GM13976 (cell line): ENCODE measurements around the gene NHLRC2.
"Not testable (repeated sequence)": the region's sequence is repeated elsewhere in the genome, so short reads cannot be mapped to it uniquely, and the experiment has no call there.

Experiments
- DNase-seq: peaks from one replicate; pipeline ENCODE4 v3.0.0; 2012; ENCODE audit warnings: low spot score
- in situ Hi-C: fragments of 300-500 bp; cut with MboI; formaldehyde crosslinking; loops from one replicate; pipeline ENCODE4 v1.12.0; 2022; ENCODE audit warnings: low sequenced_read_pairs, mixed read lengths, inconsistent platforms; ENCODE audit not compliant: unreplicated experiment
- TF ChIP-seq, protein P1 (sequence below): IDR thresholded peaks from 2 replicates; pipeline ENCODE4 v1.5.1; 2012; ENCODE audit warnings: borderline replicate concordance, mild to moderate bottlenecking; ENCODE audit not compliant: insufficient read depth; ENCODE audit errors: extremely low read depth, missing control alignments, control extremely low read depth

The NHLRC2 gene, protein sequence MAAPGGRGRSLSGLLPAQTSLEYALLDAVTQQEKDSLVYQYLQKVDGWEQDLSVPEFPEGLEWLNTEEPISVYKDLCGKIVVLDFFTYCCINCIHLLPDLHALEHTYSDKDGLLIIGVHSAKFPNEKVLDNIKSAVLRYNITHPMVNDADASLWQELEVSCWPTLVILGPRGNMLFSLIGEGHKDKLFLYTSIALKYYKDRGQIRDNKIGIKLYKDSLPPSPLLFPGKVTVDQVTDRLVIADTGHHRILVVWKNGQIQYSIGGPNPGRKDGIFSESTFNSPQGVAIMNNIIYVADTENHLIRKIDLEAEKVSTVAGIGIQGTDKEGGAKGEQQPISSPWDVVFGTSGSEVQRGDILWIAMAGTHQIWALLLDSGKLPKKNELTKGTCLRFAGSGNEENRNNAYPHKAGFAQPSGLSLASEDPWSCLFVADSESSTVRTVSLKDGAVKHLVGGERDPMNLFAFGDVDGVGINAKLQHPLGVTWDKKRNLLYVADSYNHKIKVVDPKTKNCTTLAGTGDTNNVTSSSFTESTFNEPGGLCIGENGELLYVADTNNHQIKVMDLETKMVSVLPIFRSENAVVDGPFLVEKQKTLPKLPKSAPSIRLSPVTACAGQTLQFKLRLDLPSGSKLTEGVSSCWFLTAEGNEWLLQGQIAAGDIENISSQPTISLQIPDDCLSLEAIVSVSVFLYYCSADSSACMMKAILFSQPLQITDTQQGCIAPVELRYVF

DNA sequence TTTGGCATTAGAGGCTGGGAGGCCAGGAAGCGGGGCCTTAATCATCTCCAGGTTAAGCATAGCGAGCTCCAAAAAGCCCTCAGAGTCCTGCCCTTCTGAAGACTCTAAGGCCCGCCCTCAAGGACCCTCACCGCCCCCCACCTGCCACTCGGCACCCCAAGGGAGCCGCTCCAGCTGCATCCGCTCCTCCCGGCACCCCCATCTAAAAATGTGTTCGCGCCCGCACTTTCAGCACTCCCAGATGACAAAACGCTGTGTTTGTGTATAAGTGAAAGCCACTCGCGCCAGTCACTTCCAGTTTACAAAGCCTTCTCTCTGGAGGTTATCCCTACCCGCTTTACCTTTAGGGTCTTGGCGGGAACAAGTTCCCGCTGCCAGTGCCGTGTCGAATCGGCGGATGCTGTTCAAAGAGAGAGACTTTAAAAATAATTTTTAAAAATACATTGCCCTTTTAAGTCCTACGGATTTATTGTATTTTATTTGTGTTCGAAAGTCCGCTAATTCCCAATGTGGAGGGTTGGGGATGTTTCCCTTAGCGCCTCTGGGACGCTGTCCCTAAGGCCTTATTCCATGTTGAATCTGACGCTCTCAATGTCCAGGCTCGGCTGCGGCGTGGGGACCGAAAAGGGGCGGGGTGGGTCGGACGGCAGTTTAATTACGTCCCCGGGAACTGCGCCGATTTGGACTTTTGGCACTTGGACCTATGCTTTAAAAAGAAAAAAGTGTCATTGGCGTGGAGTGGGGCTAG is at the start of gene NHLRC2, which contains the start of gene DCLRE1A:
NHLRC2 (plus strand) TSS at position 649 of the 748 bp plus-strand sequence. CDS start 212 bp downstream, outside the sequence.
DCLRE1A (minus strand) TSS at position 70 of the 748 bp plus-strand sequence. CDS start 900 bp downstream, outside the sequence.
- in situ Hi-C loops: no loop called here
- peak; percentile 71 for DNase-seq
- TF ChIP-seq, protein P1, sequence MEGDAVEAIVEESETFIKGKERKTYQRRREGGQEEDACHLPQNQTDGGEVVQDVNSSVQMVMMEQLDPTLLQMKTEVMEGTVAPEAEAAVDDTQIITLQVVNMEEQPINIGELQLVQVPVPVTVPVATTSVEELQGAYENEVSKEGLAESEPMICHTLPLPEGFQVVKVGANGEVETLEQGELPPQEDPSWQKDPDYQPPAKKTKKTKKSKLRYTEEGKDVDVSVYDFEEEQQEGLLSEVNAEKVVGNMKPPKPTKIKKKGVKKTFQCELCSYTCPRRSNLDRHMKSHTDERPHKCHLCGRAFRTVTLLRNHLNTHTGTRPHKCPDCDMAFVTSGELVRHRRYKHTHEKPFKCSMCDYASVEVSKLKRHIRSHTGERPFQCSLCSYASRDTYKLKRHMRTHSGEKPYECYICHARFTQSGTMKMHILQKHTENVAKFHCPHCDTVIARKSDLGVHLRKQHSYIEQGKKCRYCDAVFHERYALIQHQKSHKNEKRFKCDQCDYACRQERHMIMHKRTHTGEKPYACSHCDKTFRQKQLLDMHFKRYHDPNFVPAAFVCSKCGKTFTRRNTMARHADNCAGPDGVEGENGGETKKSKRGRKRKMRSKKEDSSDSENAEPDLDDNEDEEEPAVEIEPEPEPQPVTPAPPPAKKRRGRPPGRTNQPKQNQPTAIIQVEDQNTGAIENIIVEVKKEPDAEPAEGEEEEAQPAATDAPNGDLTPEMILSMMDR: no peak

DNA sequence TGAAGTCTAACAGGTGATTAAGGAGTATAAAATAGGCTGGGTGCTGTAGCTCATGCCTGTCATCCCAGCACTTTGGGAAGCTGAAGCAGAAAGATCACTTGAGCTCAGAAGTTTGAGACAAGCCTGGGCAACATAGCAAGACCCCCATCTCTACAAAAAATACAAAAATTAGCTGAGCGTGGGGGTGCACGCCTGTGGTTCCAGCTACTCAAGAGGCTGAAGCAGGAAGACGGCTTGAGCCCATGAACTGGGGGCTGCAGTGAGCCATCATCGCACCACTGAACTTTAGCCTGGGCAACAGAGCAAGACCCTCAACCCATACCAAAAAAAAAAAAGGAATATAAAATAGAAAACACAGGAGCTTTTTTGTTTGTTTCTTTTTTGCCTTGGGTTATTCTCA is 48.0 kb upstream of the NHLRC2 start:
- in situ Hi-C loops: no loop called here

DNA sequence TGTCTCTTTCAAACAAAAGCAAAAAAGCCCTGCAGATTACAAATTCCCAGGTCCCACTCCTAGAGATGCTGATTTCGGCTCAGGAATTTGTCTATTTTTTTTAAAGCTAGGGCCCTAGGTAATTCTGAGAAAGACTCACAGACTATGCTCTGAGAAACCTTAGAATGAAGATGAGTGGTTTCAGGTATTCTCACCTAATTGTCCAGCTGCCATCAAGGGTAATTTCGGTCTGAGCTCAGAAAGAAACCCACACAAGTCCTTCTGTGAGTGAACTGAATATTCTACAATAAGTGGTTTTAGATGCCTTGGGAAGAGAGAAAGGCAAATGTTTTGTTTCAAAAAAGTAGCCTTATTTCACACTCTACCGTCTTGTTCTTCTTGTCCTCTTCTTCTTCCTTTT is 46.3 kb upstream of the NHLRC2 start:
- TF ChIP-seq, protein P1: no peak
- in situ Hi-C loops: no loop called here
- DNase-seq: no peak

More for the DNA sequence above, 48.0 kb upstream of the NHLRC2 start:
- TF ChIP-seq, protein P1: no peak
- no peak for DNase-seq

DNA sequence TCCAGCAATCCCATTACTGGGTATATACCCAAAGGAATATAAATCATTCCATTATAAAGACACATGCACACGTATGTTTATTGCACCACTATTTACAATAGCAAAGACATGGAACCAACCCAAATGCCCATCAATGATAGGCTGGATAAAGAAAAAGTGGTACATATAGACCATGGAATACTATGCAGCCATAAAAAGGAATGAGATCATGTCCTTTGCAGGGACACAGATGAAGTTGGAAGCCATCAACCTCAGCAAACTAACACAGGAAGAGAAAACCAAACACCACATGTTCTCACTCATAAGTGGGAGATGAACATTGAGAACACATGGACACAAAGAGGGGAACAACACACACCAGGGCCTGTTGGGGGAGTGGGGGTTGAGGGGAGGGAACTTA is 39.8 kb upstream of the NHLRC2 start:
- in situ Hi-C loops, DNase-seq: not testable (repeated sequence)

DNA sequence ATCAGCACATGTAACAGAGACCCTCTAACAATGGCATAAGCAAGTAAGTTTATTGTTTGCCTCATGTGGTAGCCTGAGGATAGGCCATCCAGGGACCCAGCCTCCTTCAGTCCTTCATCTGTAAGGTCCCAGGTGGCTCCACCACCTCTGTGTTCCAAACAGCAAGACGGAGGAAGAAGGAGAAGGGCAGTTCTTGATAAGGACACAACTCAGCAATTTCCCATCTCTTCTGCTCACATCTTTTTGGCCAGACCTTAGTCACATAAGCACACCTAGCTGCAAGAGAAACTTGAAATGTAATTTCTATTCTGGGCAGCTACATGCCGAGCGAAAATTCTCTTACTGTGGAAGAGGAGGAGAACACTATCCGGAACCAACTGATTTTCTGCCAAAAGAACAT is 34.5 kb upstream of the NHLRC2 start:
- DNase-seq: no peak
- in situ Hi-C loops: no loop called here
- TF ChIP-seq, protein P1: no peak

DNA sequence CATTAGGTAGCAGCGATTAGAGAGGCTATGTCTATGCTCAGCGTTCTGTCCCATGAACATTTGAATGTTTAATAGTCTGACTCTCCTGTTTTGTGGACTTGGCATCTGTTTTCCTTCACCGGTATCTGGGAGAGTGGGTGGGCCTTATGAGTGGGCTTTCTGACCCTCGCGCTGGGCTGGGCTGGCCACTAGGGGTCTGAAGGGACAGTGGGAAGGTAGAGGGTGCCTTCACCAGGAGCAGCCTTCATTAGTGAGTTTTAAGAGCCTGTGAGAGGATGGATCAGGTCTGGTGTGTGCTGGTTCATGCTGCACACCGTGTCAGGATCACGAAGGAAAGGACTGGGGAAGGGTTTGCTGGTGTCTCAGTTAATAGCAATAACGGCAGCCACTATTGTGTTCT is 34.0 kb upstream of the NHLRC2 start:
- TF ChIP-seq, protein P1: no peak
- DNase-seq: no peak
- in situ Hi-C loops: no loop called here

DNA sequence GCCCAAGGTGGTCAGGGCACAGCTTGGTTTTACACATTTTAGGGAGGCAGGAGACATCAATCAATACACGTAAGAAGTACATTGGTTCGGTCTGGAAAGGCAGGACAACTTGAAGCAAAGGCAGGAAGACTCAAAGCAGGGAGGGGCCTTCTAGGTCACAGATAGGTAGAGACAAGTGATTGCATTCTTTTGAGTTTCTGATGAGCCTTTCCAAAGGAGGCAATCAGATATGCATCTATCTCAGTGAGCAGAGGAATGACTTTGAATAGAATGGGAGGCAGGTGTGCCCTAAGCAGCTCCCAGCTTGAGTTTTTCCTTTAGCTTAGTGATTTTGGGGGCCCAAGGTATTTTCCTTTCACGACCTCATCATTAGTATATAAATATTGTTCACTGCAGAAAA is 33.2 kb upstream of the NHLRC2 start:
- in situ Hi-C loops, DNase-seq: not testable (repeated sequence)
